B cell (primary cell): ENCODE results near the gene GNGT1. TPM values are rescaled to one million over a fixed set of nuclear protein-coding genes. Genes with fewer than 3 reads are reported as not detected.
"Not testable (repeated sequence)": the region's sequence is repeated elsewhere in the genome, so short reads cannot be mapped to it uniquely, and the experiment has no call there.

Experiments used
- ATAC-seq: fragments of 200-7000 bp; cut with Tn5 transposase; one replicate; pipeline ENCODE4 v1.10.0; 2021; ENCODE audit warnings: low read depth, mild to moderate bottlenecking, moderate number of reproducible peaks, moderate library complexity
- CTCF ChIA-PET: fragments of 350-600 bp; sonication (Branson Sonifier 250); formaldehyde crosslinking; loops from one replicate; lab custom pipeline; 2021; ENCODE audit warnings: antibody characterized with exemption, inconsistent platforms; lab: Charles Lee
- POLR2A ChIA-PET: fragments of 350-600 bp; sonication (Branson Sonifier 250); formaldehyde crosslinking; loops from one replicate; lab custom pipeline; 2021; ENCODE audit warnings: antibody characterized with exemption; lab: Charles Lee
- DNase-seq: peaks from one replicate; pipeline ENCODE4 v3.0.0; 2013
- H2AFZ ChIP-seq: 2 replicates; pipeline ENCODE4 v1.6.1; 2012; ENCODE audit warnings: mild to moderate bottlenecking, low read depth, low read length; ENCODE audit not compliant: insufficient read depth, poor library complexity, severe bottlenecking
- H3K27ac ChIP-seq, 2 donors: 1 replicate in 1 of 2; 2 replicates in 1 of 2; pipeline ENCODE4 v1.5.1; 2012 to 2013; ENCODE audit warnings: low read length in 2 of 2, mild to moderate bottlenecking in 2 of 2, moderate library complexity in 1 of 2
- H3K27me3 ChIP-seq, 4 experiments: fragments of 200-600 bp in 1 of 4; sonication (generic) in 1 of 4; replicated peaks in 1 of 4; 1 replicate in 2 of 4; 2 replicates in 2 of 4; pipeline versions ENCODE4 v1.6.1 to v1.7.0; 2013 to 2016; ENCODE audit warnings: low read length in 3 of 4, mild to moderate bottlenecking in 2 of 4, mixed read lengths in 1 of 4, moderate library complexity in 1 of 4; ENCODE audit not compliant: insufficient read depth in 4 of 4, control insufficient read depth in 3 of 4; ENCODE audit errors: control extremely low read depth in 1 of 4
- H3K36me3 ChIP-seq, 2 experiments: replicated peaks in 1 of 2; 1 replicate in 1 of 2; 2 replicates in 1 of 2; pipeline versions ENCODE4 v1.6.1 to v1.7.1; 2013; ENCODE audit warnings: low read length in 1 of 2; ENCODE audit not compliant: insufficient read depth in 2 of 2, control insufficient read depth in 1 of 2; ENCODE audit errors: control extremely low read depth in 1 of 2, extremely low read depth in 1 of 2
- H3K4me1 ChIP-seq, 2 donors: fragments of 200-600 bp in 1 of 2; sonication (generic) in 1 of 2; 1 replicate in 1 of 2; 2 replicates in 1 of 2; pipeline versions ENCODE4 v1.5.1 to v1.6.1; 2013 to 2017; ENCODE audit warnings: low read length in 2 of 2; ENCODE audit not compliant: control insufficient read depth in 2 of 2, insufficient read depth in 2 of 2
- H3K4me2 ChIP-seq: replicated peaks from 2 replicates; pipeline ENCODE3; 2012; ENCODE audit warnings: mild to moderate bottlenecking, low read depth, low read length; ENCODE audit not compliant: poor library complexity, severe bottlenecking
- H3K4me3 ChIP-seq, 5 experiments: fragments of 200-600 bp in 1 of 5; sonication (generic) in 1 of 5; 1 replicate in 3 of 5; 2 replicates in 2 of 5; pipeline versions ENCODE4 v1.5.1 to v1.7.0; 2011 to 2016; ENCODE audit warnings: low read length in 4 of 5, mild to moderate bottlenecking in 4 of 5, low read depth in 2 of 5, control low read depth in 1 of 5, moderate library complexity in 1 of 5; ENCODE audit not compliant: insufficient read depth in 1 of 5; ENCODE audit errors: control extremely low read depth in 1 of 5, extremely low read depth in 1 of 5
- H3K79me2 ChIP-seq: fragments of 200-600 bp; sonication (generic); one replicate; pipeline ENCODE4 v1.6.0; 2016; ENCODE audit warnings: low read length; ENCODE audit not compliant: control insufficient read depth, insufficient read depth
- H3K9ac ChIP-seq: fragments of 200-600 bp; sonication (generic); 2 replicates; pipeline ENCODE4 v1.6.1; 2017; ENCODE audit warnings: mild to moderate bottlenecking, low read length, moderate library complexity
- H3K9me3 ChIP-seq, 3 donors: one replicate each; pipeline versions ENCODE4 v1.6.1 to v1.7.1; 2013; ENCODE audit warnings: low read length in 2 of 3; ENCODE audit not compliant: control insufficient read depth in 2 of 3, insufficient read depth in 1 of 3; ENCODE audit errors: control extremely low read depth in 1 of 3
- H4K20me1 ChIP-seq: 2 replicates; pipeline ENCODE4 v1.6.0; 2012; ENCODE audit warnings: mild to moderate bottlenecking, low read length; ENCODE audit not compliant: insufficient read depth, control insufficient read depth, poor library complexity, severe bottlenecking
- H3K27ac Mint-ChIP-seq: one replicate; pipeline ENCODE4 v1.8.0; 2021; ENCODE audit warnings: mixed read lengths
- H3K27me3 Mint-ChIP-seq: one replicate; pipeline ENCODE4 v1.8.0; 2021; ENCODE audit warnings: mixed read lengths
- H3K4me1 Mint-ChIP-seq: one replicate; pipeline ENCODE4 v1.8.0; 2021; ENCODE audit warnings: mixed read lengths
- H3K4me3 Mint-ChIP-seq: one replicate; pipeline ENCODE4 v1.8.0; 2021; ENCODE audit warnings: mixed read lengths
- H3K9me3 Mint-ChIP-seq: one replicate; pipeline ENCODE4 v1.8.0; 2022; ENCODE audit warnings: mixed read lengths; ENCODE audit not compliant: insufficient read depth
- CTCF ChIP-seq: fragments of 200-600 bp; IDR thresholded peaks from one replicate; pipeline ENCODE4 v1.8.0; 2022; ENCODE audit warnings: antibody characterized with exemption, mild to moderate bottlenecking
- EZH2 ChIP-seq: IDR thresholded peaks from 2 replicates; pipeline ENCODE4 v1.6.1; 2012; ENCODE audit warnings: borderline replicate concordance, low read depth, mild to moderate bottlenecking, moderate library complexity, low read length; ENCODE audit not compliant: insufficient read depth, poor library complexity, severe bottlenecking
- WGBS: methylation state at CpG from one replicate; pipeline ENCODE4 v1.1.5; 2013; ENCODE audit warnings: missing lambda C conversion rate; ENCODE audit not compliant: insufficient coverage; 5-methylcytosine and 5-hydroxymethylcytosine counted together
- intact Hi-C: fragments of 100-400 bp; cut with micrococcal nuclease; formaldehyde crosslinking; loops from one replicate; pipeline ENCODE4 v1.10.0; 2022
- polyA plus RNA-seq: library from polyadenylated mRNA; depleted of rRNA; stranded (reverse); fragments of >200 nt; gene quantifications from 2 replicates; pipeline ENCODE4 v1.2.3, GENCODE V29; 2012
- total RNA-seq, 2 donors: library from RNA; stranded (reverse); fragments of 120-200 nt in 1 of 2; gene quantifications; 1 replicate in 1 of 2; 2 replicates in 1 of 2; pipeline versions ENCODE4 v1.2.3 to v1.2.4, GENCODE V29; 2013 to 2022

The GNGT1 gene
- total and polyA plus RNA-seq, 2 donors (not counting 1 experiment from before 2014, with no cell fraction given) = not detected

- CTCF ChIA-PET = interaction anchor here (0.7 kb wide), 1 partner anchor 212 kb away, joined by 3 read pairs; no protein-coding TSS in a partner anchor
Observed at GRCh38 chr7:93913197-93913596, 6.8 kb downstream of the GNGT1 start.

GRCh38 chr7:93914581-93915066, 8.3 kb downstream of the GNGT1 start:
- no peak for TF ChIP-seq EZH2
- no peak for TF ChIP-seq CTCF
- no peak overlapping the region for H2AFZ ChIP-seq

More at GRCh38 chr7:93913197-93913596, 6.8 kb downstream of the GNGT1 start:
- Mint-ChIP-seq H3K27me3 (peaks cover 4% of the 10 kb centered on the region), H3K4me1 (peaks cover 2% of the 10 kb centered on the region), H3K4me3 (no peak overlapping the region), H3K9me3 (no peaks in the 10 kb centered on the region), H3K27ac (no peak overlapping the region)
- no peaks in the 10 kb centered on the region for H3K27me3 ChIP-seq
- H4K20me1 ChIP-seq = no peaks in the 10 kb centered on the region
- H3K27ac ChIP-seq = no peak overlapping the region
- H3K4me3 ChIP-seq = no peak overlapping the region
- DNase-seq = no peak
- intact Hi-C loops = no loop called here
- H3K79me2 ChIP-seq = no peaks in the 10 kb centered on the region
- no peaks in the 10 kb centered on the region for H3K4me1 ChIP-seq
- ATAC-seq = no peak
- H2AFZ ChIP-seq = peak overlapping the region; percentile 7
- no peak overlapping the region for H3K9ac ChIP-seq
- POLR2A ChIA-PET = no interaction called here
- H3K36me3 ChIP-seq = no peaks in the 10 kb centered on the region
- H3K4me2 ChIP-seq = no peak overlapping the region
- TF ChIP-seq EZH2 (no peak), CTCF (no peak)
- H3K9me3 ChIP-seq = no peaks in the 10 kb centered on the region

GRCh38 chr7:93915206-93915842, 9.0 kb downstream of the GNGT1 start:
- H3K9me3 Mint-ChIP-seq, H3K27me3 Mint-ChIP-seq, H3K4me3 ChIP-seq, H3K27ac Mint-ChIP-seq, H3K27me3 ChIP-seq, H3K4me1 Mint-ChIP-seq, POLR2A ChIA-PET, H2AFZ ChIP-seq, H3K36me3 ChIP-seq, H3K4me1 ChIP-seq, intact Hi-C loops, H3K27ac ChIP-seq, CTCF ChIA-PET, H3K4me3 Mint-ChIP-seq, H3K79me2 ChIP-seq, H3K4me2 ChIP-seq, ATAC-seq, H3K9ac ChIP-seq, DNase-seq, H3K9me3 ChIP-seq, H4K20me1 ChIP-seq: not testable (repeated sequence)
- no CpG with 5 or more reads among the region's 3 CpGs for WGBS

More at GRCh38 chr7:93914581-93915066, 8.3 kb downstream of the GNGT1 start:
- no peak overlapping the region for H3K27ac Mint-ChIP-seq
- H3K4me1 Mint-ChIP-seq = peaks cover 2% of the 10 kb centered on the region
- ChIA-PET POLR2A (no interaction called here), CTCF (no interaction called here)
- no peak overlapping the region for H3K4me3 Mint-ChIP-seq
- Histone ChIP-seq H3K36me3 (no peaks in the 10 kb centered on the region), H3K4me1 (no peaks in the 10 kb centered on the region), H3K9ac (no peak overlapping the region), H3K9me3 (no peaks in the 10 kb centered on the region), H3K27me3 (no peaks in the 10 kb centered on the region), H3K4me2 (no peak overlapping the region), H3K4me3 (no peak overlapping the region), H4K20me1 (no peaks in the 10 kb centered on the region), H3K27ac (no peak overlapping the region), H3K79me2 (no peaks in the 10 kb centered on the region)
- intact Hi-C loops = no loop called here
- no peaks in the 10 kb centered on the region for H3K9me3 Mint-ChIP-seq
- peaks cover 4% of the 10 kb centered on the region for H3K27me3 Mint-ChIP-seq
- ATAC-seq (no peak), DNase-seq (no peak)
- WGBS = 100% methylated on average over 2 of the region's 7 CpGs
